NCI-H2107 treated with DMSO at 0.1 percent for 48 hours (cell line): ENCODE results near the gene CAPN13.

Experiments used
- DNase-seq: peaks from one replicate; lab custom pipeline; 2025; ENCODE audit not compliant: unreplicated experiment; lab: John Stamatoyannopoulos, UW

The CAPN13 gene

GRCh38 chr2:30764021-30764800 lies 43.0 kb downstream of the CAPN13 start:
- DNase-seq: no peak

DNA sequence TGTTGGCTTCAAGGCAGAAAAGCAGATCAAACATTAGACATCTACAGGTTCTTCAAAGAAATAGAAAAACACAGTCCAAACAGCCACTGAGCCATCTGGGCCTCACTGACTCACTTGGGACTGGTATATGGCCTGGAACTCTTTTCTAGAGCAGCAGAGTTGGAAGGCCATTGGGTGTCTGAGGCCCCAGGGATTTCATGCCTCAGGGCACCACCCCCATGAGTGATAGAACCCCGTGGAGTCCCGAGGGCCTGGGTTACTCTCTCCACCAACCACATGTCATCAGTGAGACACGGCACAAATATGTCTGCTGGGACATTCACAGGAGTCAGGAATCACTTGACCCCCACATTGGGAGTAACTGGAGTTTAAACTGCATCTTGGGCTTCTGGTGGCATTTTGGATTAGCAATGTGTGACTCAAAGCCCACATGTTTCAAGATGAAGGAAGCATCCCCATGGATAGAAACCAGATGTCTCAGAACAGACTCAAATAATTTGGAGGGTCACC lies 44.0 kb downstream of the CAPN13 start:
- DNase-seq: no peak

DNA sequence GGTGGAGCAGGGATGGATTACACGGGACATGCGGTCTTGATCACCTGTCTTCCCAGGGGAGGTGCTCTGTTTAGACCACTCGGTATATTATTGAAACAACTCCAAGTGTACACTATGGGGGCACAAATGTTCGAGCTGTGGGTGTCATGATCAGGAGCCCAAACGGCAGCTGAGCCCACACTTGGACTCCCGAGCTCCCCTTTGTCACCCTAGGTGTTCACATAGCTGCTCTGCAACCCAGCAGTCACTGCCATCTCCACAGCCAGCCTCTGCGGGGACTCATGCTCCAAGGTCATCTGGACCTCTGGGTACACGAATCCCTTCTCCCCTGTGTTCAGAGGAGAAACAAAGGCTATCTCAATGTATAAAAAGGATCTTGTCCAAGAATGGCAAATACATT lies 46.0 kb downstream of the CAPN13 start:
- no peak for DNase-seq

- no peak for DNase-seq
Observed at GRCh38 chr2:30759481-30759880, 47.8 kb downstream of the CAPN13 start.

GRCh38 chr2:30758191-30758651 lies 49.0 kb downstream of the CAPN13 start:
- no peak for DNase-seq

GRCh38 chr2:30757749-30758148 lies 49.5 kb downstream of the CAPN13 start:
- DNase-seq: no peak

GRCh38 chr2:30756971-30757370 lies 50.3 kb downstream of the CAPN13 start:
- no peak for DNase-seq

GRCh38 chr2:30756051-30756719 lies 51.1 kb downstream of the CAPN13 start:
- DNase-seq: no peak

GRCh38 chr2:30753630-30754029 lies 53.6 kb downstream of the CAPN13 start:
- DNase-seq: no peak

- no peak for DNase-seq
Observed at GRCh38 chr2:30752811-30753210, 54.4 kb downstream of the CAPN13 start.

- no peak for DNase-seq
Observed at GRCh38 chr2:30747206-30747605, 60.0 kb downstream of the CAPN13 start.

GRCh38 chr2:30744823-30745222 lies 62.4 kb downstream of the CAPN13 start:
- no peak for DNase-seq

GRCh38 chr2:30741576-30741975 lies 65.7 kb downstream of the CAPN13 start:
- no peak for DNase-seq

DNA sequence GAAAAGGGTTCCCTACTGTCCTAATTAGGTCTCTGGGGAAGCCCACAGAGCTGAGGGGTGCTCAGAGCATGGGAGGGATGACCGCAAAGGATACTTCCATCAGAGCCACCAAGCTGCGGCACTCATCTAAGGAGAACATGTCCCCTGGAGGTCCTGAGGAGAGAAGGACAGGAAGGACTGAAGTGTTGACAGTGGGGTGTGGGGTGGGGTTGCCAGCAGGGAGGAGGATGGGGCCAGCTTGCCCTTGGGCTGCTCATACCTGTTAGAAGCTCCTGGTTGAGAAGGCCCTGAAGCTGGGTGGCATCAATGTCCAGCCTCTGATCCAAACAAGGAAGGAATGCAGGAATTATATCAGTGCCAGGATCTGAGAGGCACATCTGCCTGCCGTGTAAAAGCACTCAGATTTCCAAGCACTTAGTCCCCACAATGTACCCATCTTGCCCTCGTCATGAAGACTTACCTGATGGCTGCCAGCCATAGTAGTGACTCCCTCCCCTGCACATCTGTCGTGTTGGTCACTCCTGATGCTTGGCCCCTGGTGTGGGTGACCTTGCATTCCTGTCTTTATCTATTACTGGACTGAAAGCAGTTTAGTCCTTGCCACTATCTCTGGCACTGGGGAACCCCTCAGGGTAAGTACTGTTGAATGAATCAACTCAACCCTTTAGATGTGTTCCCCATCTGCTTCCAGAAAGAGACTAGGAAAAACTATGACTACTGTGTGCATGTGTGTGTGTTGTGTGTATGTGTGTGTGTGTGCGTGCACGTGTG lies 68.9 kb downstream of the CAPN13 start:
- no peak for DNase-seq

GRCh38 chr2:30737326-30737610 lies 70.0 kb downstream of the CAPN13 start:
- no peak for DNase-seq

DNA sequence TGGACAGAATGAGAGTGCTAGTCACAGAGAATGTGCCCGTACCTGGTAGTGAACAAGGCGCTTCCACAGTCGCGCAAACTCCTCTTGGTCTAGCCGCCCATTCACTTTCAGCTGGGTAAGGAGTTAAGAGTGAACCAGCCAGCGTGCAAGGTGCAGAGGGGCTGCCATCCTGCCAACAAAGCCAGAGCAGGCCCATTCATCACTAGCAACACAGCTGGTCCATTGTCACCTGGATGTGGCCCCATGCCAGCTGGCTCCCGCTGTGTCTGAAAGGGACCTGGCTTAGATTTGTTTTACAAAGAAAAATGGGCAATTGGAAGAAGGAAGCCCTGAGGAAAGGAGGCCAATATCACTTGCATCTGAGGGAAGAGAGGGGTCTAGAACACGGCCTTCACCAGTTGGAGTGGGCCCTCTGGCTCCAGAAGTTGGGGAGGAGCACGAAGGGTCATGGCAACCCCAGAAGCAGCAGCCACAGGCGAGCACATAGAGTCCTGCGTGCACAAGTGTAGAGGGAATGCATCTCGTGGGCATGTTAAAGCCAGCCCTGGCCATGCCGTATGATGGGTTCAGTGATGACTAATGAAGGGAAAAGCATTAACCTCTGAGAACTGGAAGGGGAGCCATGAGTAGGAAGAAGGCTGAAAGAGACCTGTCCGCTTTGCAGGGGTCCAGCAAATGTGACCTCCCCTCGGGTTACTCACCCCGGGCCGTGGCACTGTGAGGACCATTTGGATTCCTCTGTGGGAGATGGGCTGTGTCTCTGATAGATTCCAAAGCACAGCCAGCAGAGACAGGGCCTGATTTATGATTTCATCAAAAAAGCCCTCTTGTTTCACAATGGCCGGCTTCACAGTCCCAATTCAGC lies 70.6 kb downstream of the CAPN13 start:
- peak; percentile 37 for DNase-seq

DNA sequence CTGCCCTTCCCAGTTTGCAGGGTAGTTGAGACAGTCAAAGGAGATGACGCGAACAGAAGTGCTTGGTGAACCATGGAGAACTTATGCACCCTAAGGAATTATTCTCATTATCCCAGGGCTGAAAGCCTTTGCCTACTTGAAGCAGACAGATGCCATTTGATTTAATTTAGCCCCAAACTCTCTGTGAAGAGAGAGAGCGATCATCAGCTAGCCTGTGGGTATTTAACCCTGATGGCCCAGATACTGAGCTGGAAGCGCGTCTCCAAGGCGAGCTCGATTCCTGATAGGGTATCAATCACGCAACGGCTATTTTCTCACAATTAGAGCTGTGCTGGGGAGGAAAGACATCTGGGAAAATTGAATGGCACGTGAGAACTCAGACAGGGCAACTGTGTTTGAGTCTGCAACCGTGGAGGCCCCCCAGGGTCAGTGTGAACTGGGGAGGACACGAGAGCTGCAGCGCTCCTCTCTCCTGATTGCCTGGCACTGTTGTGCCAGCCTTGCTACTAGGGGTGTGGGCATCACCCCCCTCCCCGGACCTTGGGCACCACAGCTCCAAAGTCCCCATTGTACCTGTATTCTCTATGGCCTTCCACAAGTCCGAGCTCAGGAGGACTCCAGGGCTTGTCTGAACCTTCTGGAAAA lies 73.2 kb downstream of the CAPN13 start:
- DNase-seq: no peak

DNA sequence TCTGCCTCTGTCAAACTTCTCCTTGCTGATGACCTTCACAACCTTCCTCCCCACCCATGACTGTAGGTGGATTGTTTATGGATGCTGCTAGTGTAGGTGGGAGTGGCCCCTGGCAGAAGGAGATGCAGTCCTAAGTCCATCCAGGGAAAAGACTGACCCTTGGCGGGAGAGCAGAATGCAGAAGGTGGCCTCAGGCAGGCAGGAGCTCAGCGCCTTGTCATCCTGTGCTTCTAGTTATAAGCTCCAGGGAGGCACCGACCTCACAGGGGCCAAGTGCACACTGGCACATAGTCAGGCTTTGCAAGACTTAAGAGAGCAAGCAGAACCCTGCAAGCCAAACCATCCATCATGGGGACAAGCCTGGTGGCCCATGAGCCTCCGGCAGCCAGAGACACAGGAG lies 74.4 kb downstream of the CAPN13 start:
- DNase-seq: no peak

DNA sequence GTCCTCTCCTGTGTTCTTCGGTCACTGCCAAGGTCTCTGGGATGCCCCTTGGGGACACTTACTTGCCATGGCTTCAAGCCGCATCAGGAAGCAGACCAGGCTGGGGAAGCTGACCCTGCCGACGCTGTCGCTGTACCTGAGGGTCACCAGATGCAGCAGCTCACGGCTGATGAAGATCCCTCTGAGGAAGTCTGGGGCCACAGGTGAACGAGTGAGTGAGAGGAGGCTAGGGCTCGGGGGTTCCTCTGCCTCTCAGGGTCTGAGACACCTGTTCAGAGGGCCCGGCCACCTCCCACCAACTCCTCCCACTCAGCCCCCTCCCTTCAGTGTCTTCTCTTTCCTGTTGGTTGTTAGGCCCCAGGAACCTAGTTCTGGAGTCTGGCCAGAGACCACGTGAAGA lies 74.9 kb downstream of the CAPN13 start:
- DNase-seq: no peak

- DNase-seq: no peak
Observed at GRCh38 chr2:30731706-30732105, 75.5 kb downstream of the CAPN13 start.
